HG03521 (cell line): ENCODE results near the gene MYF5.
A peak's percentile ranks its signal among the peaks of the same experiment; 100 is the strongest.

ENCODE experiments used
- ATAC-seq: cut with Tn5 transposase; IDR thresholded peaks from one replicate; pipeline ENCODE4 v1.9.1; 2021; ENCODE audit warnings: mild to moderate bottlenecking, moderate library complexity; ENCODE audit not compliant: unreplicated experiment

MYF5 gene

GRCh38 chr12:80756875-80757274 is 40.2 kb downstream of the MYF5 start:
- ATAC-seq: no peak

- ATAC-seq: no peak
Observed at GRCh38 chr12:80761838-80762237, 45.1 kb downstream of the MYF5 start.

- no peak for ATAC-seq
Observed at GRCh38 chr12:80763874-80764273, 47.2 kb downstream of the MYF5 start.

- ATAC-seq: no peak
Observed at GRCh38 chr12:80766210-80766609, 49.5 kb downstream of the MYF5 start.

- ATAC-seq: peak; percentile 79
Observed at GRCh38 chr12:80766897-80767296, 50.2 kb downstream of the MYF5 start.
